Natural killer cell (primary cell): ENCODE results near the gene AMBN. TPM values are rescaled to one million over a fixed set of nuclear protein-coding genes. Genes with fewer than 3 reads are reported as not detected.
A peak's percentile ranks its signal among the peaks of the same experiment; 100 is the strongest.

Source experiments
- ATAC-seq, 3 donors: fragments of 150-1000 bp in 2 of 3; fragments of 200-7000 bp in 1 of 3; cut with Tn5 transposase; 1 replicate in 1 of 3; 2 replicates in 2 of 3; pipeline ENCODE4 v1.10.0; 2021; ENCODE audit warnings: mild to moderate bottlenecking in 2 of 3, moderate library complexity in 2 of 3
- DNase-seq, 2 donors: peaks; one replicate each; pipeline versions ENCODE4 v3.0.0 to v3.0.0-alpha.2; 2013 to 2021; ENCODE audit warnings: mixed read lengths in 1 of 2
- H3K27ac ChIP-seq: one replicate; pipeline ENCODE4 v1.5.1; 2013; ENCODE audit warnings: mild to moderate bottlenecking, low read length
- H3K27me3 ChIP-seq: one replicate; pipeline ENCODE4 v1.6.1; 2013; ENCODE audit warnings: low read length; ENCODE audit not compliant: control insufficient read depth, insufficient read depth
- H3K36me3 ChIP-seq: one replicate; pipeline ENCODE4 v1.6.1; 2013; ENCODE audit warnings: low read length; ENCODE audit not compliant: control insufficient read depth, insufficient read depth
- H3K4me1 ChIP-seq: one replicate; pipeline ENCODE4 v1.6.1; 2013; ENCODE audit warnings: low read length; ENCODE audit not compliant: control insufficient read depth, insufficient read depth
- H3K4me3 ChIP-seq: one replicate; pipeline ENCODE4 v1.5.1; 2013; ENCODE audit warnings: low read length
- H3K9me3 ChIP-seq: one replicate; pipeline ENCODE4 v1.6.1; 2013; ENCODE audit warnings: low read length; ENCODE audit not compliant: control insufficient read depth, insufficient read depth
- H3K27ac Mint-ChIP-seq, 2 donors: one replicate each; pipeline ENCODE4 v1.8.0; 2022; ENCODE audit warnings: mild to moderate bottlenecking in 2 of 2, mixed read lengths in 2 of 2, moderate library complexity in 1 of 2
- H3K27me3 Mint-ChIP-seq, 2 donors: one replicate each; pipeline ENCODE4 v1.8.0; 2022; ENCODE audit warnings: low read depth in 2 of 2, mixed read lengths in 2 of 2
- H3K36me3 Mint-ChIP-seq: one replicate; pipeline ENCODE4 v1.8.0; 2022; ENCODE audit warnings: mixed read lengths
- H3K4me1 Mint-ChIP-seq, 2 donors: one replicate each; pipeline ENCODE4 v1.8.0; 2022; ENCODE audit warnings: mixed read lengths in 2 of 2
- H3K4me3 Mint-ChIP-seq: one replicate; pipeline ENCODE4 v1.8.0; 2022; ENCODE audit warnings: mild to moderate bottlenecking, moderate library complexity, mixed read lengths
- H3K9me3 Mint-ChIP-seq, 2 donors: one replicate each; pipeline ENCODE4 v1.8.0; 2022; ENCODE audit warnings: mixed read lengths in 2 of 2
- CTCF ChIP-seq: fragments of 200-600 bp; IDR thresholded peaks from one replicate; pipeline ENCODE4 v1.8.0; 2022; ENCODE audit warnings: antibody characterized with exemption
- WGBS: methylation state at CpG from one replicate; pipeline ENCODE4 v1.1.7; 2013; ENCODE audit warnings: missing lambda C conversion rate; ENCODE audit not compliant: insufficient coverage; 5-methylcytosine and 5-hydroxymethylcytosine counted together
- intact Hi-C: fragments of 100-400 bp; cut with micrococcal nuclease; formaldehyde crosslinking; loops from one replicate; pipeline ENCODE4 v1.14.2; 2022
- total RNA-seq, 4 donors: library from RNA; stranded (reverse); fragments of 120-200 nt in 1 of 4; gene quantifications; one replicate each; pipeline versions ENCODE4 v1.2.3 to v1.2.4, GENCODE V29; 2013 to 2022

The AMBN gene
- total RNA-seq, 3 donors from 2014 or later (not counting 1 experiment from before 2014, with no cell fraction given), result not detected

- Mint-ChIP-seq H3K27ac (no peak overlapping the region), H3K27me3 (peaks cover 0 to 2% of the 10 kb centered on the region in 2 donors), H3K36me3 (no peaks in the 10 kb centered on the region), H3K4me3 (no peak overlapping the region), H3K4me1 (peaks cover 0 to 11% of the 10 kb centered on the region in 2 donors), H3K9me3 (no peaks in the 10 kb centered on the region)
- Histone ChIP-seq H3K27ac (no peak overlapping the region), H3K9me3 (no peaks in the 10 kb centered on the region), H3K27me3 (no peaks in the 10 kb centered on the region), H3K36me3 (no peaks in the 10 kb centered on the region), H3K4me1 (no peaks in the 10 kb centered on the region), H3K4me3 (no peak overlapping the region)
- peak in 1 of 3 donors; percentile 60 for ATAC-seq
- TF ChIP-seq CTCF, result peak; percentile 46
- WGBS, result 33% methylated on average over 2 of the region's 2 CpGs
- intact Hi-C loops, result loop anchor here (5.0 kb wide), 1 partner anchor 872 kb away; no protein-coding TSS in a partner anchor
- DNase-seq, result peak in 1 of 2 donors; percentile 61
Observed at GRCh38 chr4:70559211-70559830, 32.7 kb upstream of the AMBN start.

DNA sequence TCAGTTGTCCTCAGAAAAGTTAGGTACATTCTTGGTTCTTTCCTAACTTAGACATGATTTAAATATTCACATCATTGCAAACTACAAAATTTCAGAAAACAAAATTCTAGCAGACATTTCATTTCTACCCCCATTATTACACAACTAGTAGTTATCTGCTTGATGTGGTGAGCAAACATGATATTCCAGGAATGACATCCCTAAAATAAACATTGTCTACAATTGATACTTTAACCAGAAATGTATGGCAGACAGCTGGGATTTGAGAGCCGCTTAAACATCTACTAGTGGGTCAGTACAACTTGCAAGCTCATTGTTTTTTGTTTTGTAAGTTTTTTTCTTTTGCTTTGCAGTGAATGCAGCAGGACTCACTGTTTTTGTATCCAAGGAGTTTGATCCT lies 32.1 kb upstream of the AMBN start:
- Histone ChIP-seq H3K27me3 (no peaks in the 10 kb centered on the region), H3K36me3 (no peaks in the 10 kb centered on the region), H3K4me1 (no peaks in the 10 kb centered on the region), H3K27ac (no peak overlapping the region), H3K4me3 (no peak overlapping the region), H3K9me3 (no peaks in the 10 kb centered on the region)
- H3K36me3 Mint-ChIP-seq, result no peaks in the 10 kb centered on the region
- intact Hi-C loops, result loop anchor here (5.0 kb wide), 1 partner anchor 873 kb away; no protein-coding TSS in a partner anchor
- ATAC-seq (no peak), DNase-seq (no peak)
- H3K4me3 Mint-ChIP-seq, result no peak overlapping the region
- no peaks in the 10 kb centered on the region for H3K9me3 Mint-ChIP-seq
- H3K27ac Mint-ChIP-seq, result no peak overlapping the region
- H3K27me3 Mint-ChIP-seq, result peaks cover 0 to 2% of the 10 kb centered on the region in 2 donors
- H3K4me1 Mint-ChIP-seq, result peaks cover 0 to 11% of the 10 kb centered on the region in 2 donors
- TF ChIP-seq CTCF, result no peak
- 80% methylated on average over 1 of the region's 1 CpG for WGBS

DNA sequence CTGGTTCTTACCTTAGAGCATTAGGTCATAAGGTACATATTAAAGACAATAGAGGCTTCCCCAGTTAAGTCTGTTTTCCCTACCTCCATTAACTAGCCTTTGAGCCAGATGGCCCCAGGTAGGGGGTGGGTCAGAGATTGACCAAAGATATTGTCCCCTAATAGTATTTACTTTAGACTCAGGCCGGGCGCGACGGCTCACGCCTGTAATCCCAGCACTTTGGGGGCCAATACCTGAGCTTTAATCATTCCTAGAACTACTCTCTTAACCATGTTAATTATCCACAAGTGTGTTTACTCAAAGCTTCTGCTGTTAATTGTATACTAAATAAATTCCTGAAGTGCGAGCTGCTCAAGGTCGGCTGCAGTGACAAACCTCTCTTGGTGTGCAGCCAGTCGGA lies 28.0 kb upstream of the AMBN start:
- no peaks in the 10 kb centered on the region for H3K27me3 ChIP-seq
- no peak for TF ChIP-seq CTCF
- Mint-ChIP-seq H3K27ac (no peak overlapping the region), H3K9me3 (no peaks in the 10 kb centered on the region), H3K4me3 (no peak overlapping the region), H3K36me3 (no peaks in the 10 kb centered on the region), H3K4me1 (peaks cover 0 to 4% of the 10 kb centered on the region in 2 donors), H3K27me3 (peaks cover 7 to 9% of the 10 kb centered on the region in 2 donors)
- DNase-seq (no peak), ATAC-seq (no peak)
- intact Hi-C loops, result no loop called here
- H3K4me1 ChIP-seq, result no peaks in the 10 kb centered on the region
- H3K27ac ChIP-seq, result no peak overlapping the region
- no peak overlapping the region for H3K4me3 ChIP-seq
- 98% methylated on average over 8 of the region's 8 CpGs for WGBS
- no peaks in the 10 kb centered on the region for H3K9me3 ChIP-seq
- H3K36me3 ChIP-seq, result no peaks in the 10 kb centered on the region

DNA sequence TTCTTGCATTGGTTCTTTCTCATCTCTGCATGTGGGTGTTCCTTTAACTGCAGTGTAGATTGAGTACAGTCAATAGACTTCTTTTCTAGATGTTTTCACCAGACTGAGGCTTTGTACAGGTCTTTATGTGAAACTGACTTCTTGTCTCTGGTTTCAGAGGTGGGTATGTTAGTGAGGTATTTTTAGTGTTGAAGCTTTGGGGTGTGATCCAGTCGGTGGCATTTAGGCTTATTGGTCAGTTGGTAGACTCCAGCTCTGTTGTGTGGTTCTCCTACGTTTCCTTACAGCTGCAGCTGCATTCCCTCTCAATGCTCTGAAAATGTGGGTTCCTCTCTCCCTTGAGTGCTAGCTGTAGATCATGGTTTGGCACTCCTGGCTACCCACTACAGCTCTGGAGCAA lies 21.3 kb upstream of the AMBN start:
- 84% methylated on average over 2 of the region's 2 CpGs for WGBS

More for the DNA sequence above, 21.3 kb upstream of the AMBN start:
- Mint-ChIP-seq H3K27ac (no peak overlapping the region), H3K27me3 (peaks cover 4 to 22% of the 10 kb centered on the region in 2 donors), H3K9me3 (peaks cover 0 to 2% of the 10 kb centered on the region in 2 donors), H3K4me3 (no peak overlapping the region), H3K4me1 (no peaks in the 10 kb centered on the region), H3K36me3 (no peaks in the 10 kb centered on the region)
- intact Hi-C loops, result no loop called here
- no peak for ATAC-seq
- no peak for DNase-seq
- Histone ChIP-seq H3K27ac (no peak overlapping the region), H3K27me3 (no peaks in the 10 kb centered on the region), H3K4me1 (no peaks in the 10 kb centered on the region), H3K36me3 (no peaks in the 10 kb centered on the region), H3K9me3 (no peaks in the 10 kb centered on the region), H3K4me3 (no peak overlapping the region)
- no peak for TF ChIP-seq CTCF
